ENCODE data around the gene MFSD1. TPM values are rescaled to one million over a fixed set of nuclear protein-coding genes. Genes with fewer than 3 reads are reported as not detected.
A peak's percentile ranks its signal among the peaks of the same experiment; 100 is the strongest.
"Not testable (repeated sequence)": the region's sequence is repeated elsewhere in the genome, so short reads cannot be mapped to it uniquely, and the experiment has no call there.

The MFSD1 gene
- total and polyA plus RNA-seq, 7 donors = 25.2 to 58.5 (median 54.1) TPM

- Histone ChIP-seq H3K36me3 (no peaks in the 10 kb centered on the region), H3K4me1 (peaks cover 0 to 26% (median 21%) of the 10 kb centered on the region in 4 donors), H3K4me3 (no peak overlapping the region), H3K27ac (no peak overlapping the region), H3K27me3 (no peaks in the 10 kb centered on the region), H3K9me3 (no peaks in the 10 kb centered on the region)
- TF ChIP-seq POLR2AphosphoS5 (IDR thresholded peaks at IDR 0.05) (no peak), POLR2A (IDR thresholded peaks at IDR 0.05) (no peak), CTCF (IDR thresholded peaks at IDR 0.05) (no peak), EP300 (IDR thresholded peaks at IDR 0.05) (no peak)
- WGBS, 2 donors = 61 to 85% methylated on average over 2 of the region's 2 CpGs
- intact Hi-C loops (cut with DNase I) = no loop called here
- DNase-seq = no peak
These were observed 18.8 kb upstream of the MFSD1 start for GRCh38 chr3:158783051-158783450.

- Histone ChIP-seq H3K4me3 (no peak overlapping the region), H3K36me3 (no peaks in the 10 kb centered on the region), H3K9me3 (no peaks in the 10 kb centered on the region), H3K27ac (no peak overlapping the region), H3K27me3 (no peaks in the 10 kb centered on the region), H3K4me1 (peaks cover 0 to 27% (median 18%) of the 10 kb centered on the region in 4 donors)
- DNase-seq = no peak
- TF ChIP-seq POLR2A (IDR thresholded peaks at IDR 0.05) = no peak
- TF ChIP-seq POLR2AphosphoS5 (IDR thresholded peaks at IDR 0.05) = no peak
- WGBS, 2 donors = 75 to 88% methylated on average over 3 of the region's 3 CpGs
- intact Hi-C loops (cut with DNase I) = no loop called here
These were observed 15.9 kb upstream of the MFSD1 start for GRCh38 chr3:158785972-158786371.

- no peaks in the 10 kb centered on the region for H3K27me3 ChIP-seq
- no peaks in the 10 kb centered on the region for H3K36me3 ChIP-seq
- no peaks in the 10 kb centered on the region for H3K9me3 ChIP-seq
- peak overlapping the region in 1 of 4 donors; percentile 15 for H3K27ac ChIP-seq
- no peak for DNase-seq
- TF ChIP-seq POLR2AphosphoS5 (IDR thresholded peaks at IDR 0.05) = no peak
- peaks cover 0 to 10% (median 4%) of the 10 kb centered on the region in 4 donors for H3K4me1 ChIP-seq
- WGBS, 2 donors = 97 to 98% methylated on average over 1 of the region's 1 CpG
- intact Hi-C loops (cut with DNase I) = no loop called here
- H3K4me3 ChIP-seq = no peak overlapping the region
These were observed 13.4 kb upstream of the MFSD1 start for GRCh38 chr3:158788446-158788845.

- DNase-seq = no peak
- intact Hi-C loops (cut with DNase I) = no loop called here
- Histone ChIP-seq H3K4me3 (no peak overlapping the region), H3K36me3 (no peaks in the 10 kb centered on the region), H3K4me1 (peaks cover 0 to 6% (median 2%) of the 10 kb centered on the region in 4 donors), H3K27me3 (no peaks in the 10 kb centered on the region), H3K27ac (no peak overlapping the region), H3K9me3 (no peaks in the 10 kb centered on the region)
- TF ChIP-seq CTCF (IDR thresholded peaks at IDR 0.05) = no peak
- no peak for TF ChIP-seq POLR2A (IDR thresholded peaks at IDR 0.05)
- no peak for TF ChIP-seq EP300 (IDR thresholded peaks at IDR 0.05)
- TF ChIP-seq POLR2AphosphoS5 (IDR thresholded peaks at IDR 0.05) = no peak
- 79 to 80% methylated on average over 1 of the region's 1 CpG for WGBS, 2 donors
These were observed 12.3 kb upstream of the MFSD1 start for GRCh38 chr3:158789592-158789991.

GRCh38 chr3:158790901-158791589 lies 10.8 kb upstream of the MFSD1 start:
- Histone ChIP-seq H3K4me1 (peaks cover 0 to 6% (median 2%) of the 10 kb centered on the region in 4 donors), H3K4me3 (peak overlapping the region in 3 of 4 donors; percentile 5 to 20 (median 9))
- TF ChIP-seq POLR2A (IDR thresholded peaks at IDR 0.05) (no peak), POLR2AphosphoS5 (IDR thresholded peaks at IDR 0.05) (peak in 3 of 4 donors; percentile 10 to 29 (median 19)), CTCF (IDR thresholded peaks at IDR 0.05) (peak; percentile 47 to 80 (median 54))

GRCh38 chr3:158791590-158791920 lies 10.3 kb upstream of the MFSD1 start:
- intact Hi-C loops (cut with DNase I) = loop anchor here (1.0 to 5.0 kb wide), 2 partner anchors 64 to 134 kb away; no protein-coding TSS in a partner anchor
- not testable (repeated sequence) for H3K27ac ChIP-seq, H3K9me3 ChIP-seq, H3K27me3 ChIP-seq, H3K4me3 ChIP-seq, H3K36me3 ChIP-seq, H3K4me1 ChIP-seq, DNase-seq
- 2 to 7% methylated on average over 1 of the region's 1 CpG for WGBS, 2 donors

More at GRCh38 chr3:158790901-158791589, 10.8 kb upstream of the MFSD1 start:
- intact Hi-C loops (cut with DNase I) = loop anchor here (1.0 to 5.0 kb wide), 2 partner anchors 64 to 134 kb away; no protein-coding TSS in a partner anchor
- Histone ChIP-seq H3K27ac (no peak overlapping the region), H3K36me3 (no peaks in the 10 kb centered on the region), H3K27me3 (no peaks in the 10 kb centered on the region), H3K9me3 (no peaks in the 10 kb centered on the region)
- 11 to 19% methylated on average over 11 of the region's 11 CpGs for WGBS, 2 donors
- DNase-seq = no peak
